Measurements from ENCODE around the gene ASCL5. TPM values are rescaled to one million over a fixed set of nuclear protein-coding genes. Genes with fewer than 3 reads are reported as not detected.

Gene ASCL5
- total and polyA plus RNA-seq, 10 of the 15 experiments (the other 5 are each of a cell fraction or from before 2014, with no cell fraction given), result 0.04 TPM; not detected in 9

DNA sequence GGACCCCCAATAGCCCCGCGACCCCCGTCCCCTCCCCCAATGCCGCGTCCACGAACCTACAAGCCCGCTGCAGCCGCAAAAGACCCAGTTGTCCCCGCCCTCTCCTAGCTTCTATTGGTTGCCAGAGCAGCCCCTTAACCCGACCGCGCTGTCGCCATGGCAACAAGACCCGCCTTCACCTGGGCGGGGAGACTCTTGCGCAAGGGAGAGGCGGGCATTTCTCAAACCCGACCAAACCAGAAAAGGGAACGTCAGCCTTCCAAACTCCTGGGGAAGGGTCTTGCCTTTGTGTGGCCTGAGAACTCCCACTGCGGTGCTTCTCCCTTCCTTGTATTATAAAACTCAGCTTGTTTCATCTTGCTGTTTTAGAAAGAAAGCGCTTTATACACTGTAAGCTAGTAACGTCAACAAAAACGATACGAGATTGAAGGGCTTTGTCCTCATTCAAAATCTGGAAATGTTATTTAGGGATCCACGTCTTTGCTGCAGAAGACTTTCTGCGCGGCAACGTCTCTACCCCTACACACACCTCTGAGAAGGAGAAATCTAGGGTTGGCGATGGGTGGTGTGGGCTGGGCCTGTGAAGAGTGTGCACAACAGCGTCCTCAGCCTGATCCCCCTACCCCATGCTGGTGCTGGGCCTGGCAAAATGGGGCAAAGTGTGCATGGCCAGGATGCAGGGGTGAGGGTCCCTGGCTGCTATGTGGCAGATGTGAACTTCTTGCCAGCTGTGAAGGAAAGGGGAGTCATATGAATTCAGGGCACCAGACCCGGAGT, 27.6 kb upstream of the ASCL5 start, which contains the start of gene TMEM9 (continued):
- no peak for TF ChIP-seq ZNF274 (IDR thresholded peaks at IDR 0.05; ENCODE audit: insufficient read depth, insufficient read length)
- TF ChIP-seq, protein P1, sequence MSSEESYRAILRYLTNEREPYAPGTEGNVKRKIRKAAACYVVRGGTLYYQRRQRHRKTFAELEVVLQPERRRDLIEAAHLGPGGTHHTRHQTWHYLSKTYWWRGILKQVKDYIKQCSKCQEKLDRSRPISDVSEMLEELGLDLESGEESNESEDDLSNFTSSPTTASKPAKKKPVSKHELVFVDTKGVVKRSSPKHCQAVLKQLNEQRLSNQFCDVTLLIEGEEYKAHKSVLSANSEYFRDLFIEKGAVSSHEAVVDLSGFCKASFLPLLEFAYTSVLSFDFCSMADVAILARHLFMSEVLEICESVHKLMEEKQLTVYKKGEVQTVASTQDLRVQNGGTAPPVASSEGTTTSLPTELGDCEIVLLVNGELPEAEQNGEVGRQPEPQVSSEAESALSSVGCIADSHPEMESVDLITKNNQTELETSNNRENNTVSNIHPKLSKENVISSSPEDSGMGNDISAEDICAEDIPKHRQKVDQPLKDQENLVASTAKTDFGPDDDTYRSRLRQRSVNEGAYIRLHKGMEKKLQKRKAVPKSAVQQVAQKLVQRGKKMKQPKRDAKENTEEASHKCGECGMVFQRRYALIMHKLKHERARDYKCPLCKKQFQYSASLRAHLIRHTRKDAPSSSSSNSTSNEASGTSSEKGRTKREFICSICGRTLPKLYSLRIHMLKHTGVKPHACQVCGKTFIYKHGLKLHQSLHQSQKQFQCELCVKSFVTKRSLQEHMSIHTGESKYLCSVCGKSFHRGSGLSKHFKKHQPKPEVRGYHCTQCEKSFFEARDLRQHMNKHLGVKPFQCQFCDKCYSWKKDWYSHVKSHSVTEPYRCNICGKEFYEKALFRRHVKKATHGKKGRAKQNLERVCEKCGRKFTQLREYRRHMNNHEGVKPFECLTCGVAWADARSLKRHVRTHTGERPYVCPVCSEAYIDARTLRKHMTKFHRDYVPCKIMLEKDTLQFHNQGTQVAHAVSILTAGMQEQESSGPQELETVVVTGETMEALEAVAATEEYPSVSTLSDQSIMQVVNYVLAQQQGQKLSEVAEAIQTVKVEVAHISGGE (CRISPR knock-in tag; IDR thresholded peaks at IDR 0.05), result no peak
- no peak for TF ChIP-seq PAX5 (IDR thresholded peaks at IDR 0.05; ENCODE audit: borderline replicate concordance, low read depth, low read length)
- no peak for TF ChIP-seq WRNIP1 (IDR thresholded peaks at IDR 0.05; ENCODE audit: borderline replicate concordance, low read depth, low read length)
- no peak for TF ChIP-seq JUND (IDR thresholded peaks at IDR 0.05; ENCODE audit: low read depth, low read length)
- no peak for TF ChIP-seq TCF7 (IDR thresholded peaks at IDR 0.05; ENCODE audit: borderline replicate concordance)
- TF ChIP-seq SRF (IDR thresholded peaks at IDR 0.05; ENCODE audit: low read depth in 2 of 2, low read length in 2 of 2), result peak in 1 of 2 experiments; percentile 41; a peak in 1 of 4 replicates
- TF ChIP-seq CBFB (IDR thresholded peaks at IDR 0.05; ENCODE audit: low read depth), result no peak
- TF ChIP-seq EED (IDR thresholded peaks at IDR 0.05; ENCODE audit: low read depth), result no peak
- peak; percentile 22; the same call in 1 of the 2 replicates for TF ChIP-seq RFX5 (IDR thresholded peaks at IDR 0.05; ENCODE audit: low read depth, low read length)
- no peak for TF ChIP-seq CBX5 (IDR thresholded peaks at IDR 0.05; ENCODE audit: low read depth)
- TF ChIP-seq MTA3 (IDR thresholded peaks at IDR 0.05; ENCODE audit: borderline replicate concordance, low read length), result no peak
- TF ChIP-seq MEF2B (IDR thresholded peaks at IDR 0.05; ENCODE audit: partially characterized antibody, poor library complexity, severe bottlenecking), result peak; percentile 72
- TF ChIP-seq, protein P2, sequence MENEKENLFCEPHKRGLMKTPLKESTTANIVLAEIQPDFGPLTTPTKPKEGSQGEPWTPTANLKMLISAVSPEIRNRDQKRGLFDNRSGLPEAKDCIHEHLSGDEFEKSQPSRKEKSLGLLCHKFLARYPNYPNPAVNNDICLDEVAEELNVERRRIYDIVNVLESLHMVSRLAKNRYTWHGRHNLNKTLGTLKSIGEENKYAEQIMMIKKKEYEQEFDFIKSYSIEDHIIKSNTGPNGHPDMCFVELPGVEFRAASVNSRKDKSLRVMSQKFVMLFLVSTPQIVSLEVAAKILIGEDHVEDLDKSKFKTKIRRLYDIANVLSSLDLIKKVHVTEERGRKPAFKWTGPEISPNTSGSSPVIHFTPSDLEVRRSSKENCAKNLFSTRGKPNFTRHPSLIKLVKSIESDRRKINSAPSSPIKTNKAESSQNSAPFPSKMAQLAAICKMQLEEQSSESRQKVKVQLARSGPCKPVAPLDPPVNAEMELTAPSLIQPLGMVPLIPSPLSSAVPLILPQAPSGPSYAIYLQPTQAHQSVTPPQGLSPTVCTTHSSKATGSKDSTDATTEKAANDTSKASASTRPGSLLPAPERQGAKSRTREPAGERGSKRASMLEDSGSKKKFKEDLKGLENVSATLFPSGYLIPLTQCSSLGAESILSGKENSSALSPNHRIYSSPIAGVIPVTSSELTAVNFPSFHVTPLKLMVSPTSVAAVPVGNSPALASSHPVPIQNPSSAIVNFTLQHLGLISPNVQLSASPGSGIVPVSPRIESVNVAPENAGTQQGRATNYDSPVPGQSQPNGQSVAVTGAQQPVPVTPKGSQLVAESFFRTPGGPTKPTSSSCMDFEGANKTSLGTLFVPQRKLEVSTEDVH (IDR thresholded peaks at IDR 0.05; ENCODE audit: low read depth, partially characterized antibody), result no peak
- TF ChIP-seq KAT2A (conservative IDR thresholded peaks at IDR 0.05; ENCODE audit: control insufficient read depth, low read depth, low read length), result no peak
- TF ChIP-seq CREM (IDR thresholded peaks at IDR 0.05; ENCODE audit: low read depth), result peak; percentile 44; the same call in 1 of the 2 replicates
- no peak for TF ChIP-seq ASH2L (IDR thresholded peaks at IDR 0.05; ENCODE audit: borderline replicate concordance, low read depth)
- peak; percentile 36; the same call in 1 of the 2 replicates for TF ChIP-seq CREB1 (IDR thresholded peaks at IDR 0.05; ENCODE audit: low read depth)
- TF ChIP-seq, protein P3, sequence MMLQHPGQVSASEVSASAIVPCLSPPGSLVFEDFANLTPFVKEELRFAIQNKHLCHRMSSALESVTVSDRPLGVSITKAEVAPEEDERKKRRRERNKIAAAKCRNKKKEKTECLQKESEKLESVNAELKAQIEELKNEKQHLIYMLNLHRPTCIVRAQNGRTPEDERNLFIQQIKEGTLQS (IDR thresholded peaks at IDR 0.05; ENCODE audit: borderline replicate concordance, extremely low read depth, low read depth, low read length), result no peak
- TF ChIP-seq SREBF1 (IDR thresholded peaks at IDR 0.05; ENCODE audit: low read length), result no peak
- TF ChIP-seq STAT3 (IDR thresholded peaks at IDR 0.05; ENCODE audit: low read depth, low read length), result no peak
- peak; percentile 95 for TF ChIP-seq MXI1 (IDR thresholded peaks at IDR 0.05; ENCODE audit: low read depth, low read length)
- TF ChIP-seq RB1 (IDR thresholded peaks at IDR 0.05; ENCODE audit: borderline replicate concordance), result no peak
- peak; percentile 99 for TF ChIP-seq BMI1 (IDR thresholded peaks at IDR 0.05; ENCODE audit: borderline replicate concordance)
